B cell (primary cell): ENCODE results near the gene MYO5C. TPM values are rescaled to one million over a fixed set of nuclear protein-coding genes. Genes with fewer than 3 reads are reported as not detected.

Experiments used
- ATAC-seq: fragments of 200-7000 bp; cut with Tn5 transposase; one replicate; pipeline ENCODE4 v1.10.0; 2021; ENCODE audit warnings: low read depth, mild to moderate bottlenecking, moderate number of reproducible peaks, moderate library complexity
- CTCF ChIA-PET: fragments of 350-600 bp; sonication (Branson Sonifier 250); formaldehyde crosslinking; loops from one replicate; lab custom pipeline; 2021; ENCODE audit warnings: antibody characterized with exemption, inconsistent platforms; lab: Charles Lee
- POLR2A ChIA-PET: fragments of 350-600 bp; sonication (Branson Sonifier 250); formaldehyde crosslinking; loops from one replicate; lab custom pipeline; 2021; ENCODE audit warnings: antibody characterized with exemption; lab: Charles Lee
- DNase-seq: peaks from one replicate; pipeline ENCODE4 v3.0.0; 2013
- H2AFZ ChIP-seq: 2 replicates; pipeline ENCODE4 v1.6.1; 2012; ENCODE audit warnings: mild to moderate bottlenecking, low read depth, low read length; ENCODE audit not compliant: insufficient read depth, poor library complexity, severe bottlenecking
- H3K27ac ChIP-seq, 2 donors: 1 replicate in 1 of 2; 2 replicates in 1 of 2; pipeline ENCODE4 v1.5.1; 2012 to 2013; ENCODE audit warnings: low read length in 2 of 2, mild to moderate bottlenecking in 2 of 2, moderate library complexity in 1 of 2
- H3K27me3 ChIP-seq, 4 experiments: fragments of 200-600 bp in 1 of 4; sonication (generic) in 1 of 4; replicated peaks in 1 of 4; 1 replicate in 2 of 4; 2 replicates in 2 of 4; pipeline versions ENCODE4 v1.6.1 to v1.7.0; 2013 to 2016; ENCODE audit warnings: low read length in 3 of 4, mild to moderate bottlenecking in 2 of 4, mixed read lengths in 1 of 4, moderate library complexity in 1 of 4; ENCODE audit not compliant: insufficient read depth in 4 of 4, control insufficient read depth in 3 of 4; ENCODE audit errors: control extremely low read depth in 1 of 4
- H3K36me3 ChIP-seq, 2 experiments: replicated peaks in 1 of 2; 1 replicate in 1 of 2; 2 replicates in 1 of 2; pipeline versions ENCODE4 v1.6.1 to v1.7.1; 2013; ENCODE audit warnings: low read length in 1 of 2; ENCODE audit not compliant: insufficient read depth in 2 of 2, control insufficient read depth in 1 of 2; ENCODE audit errors: control extremely low read depth in 1 of 2, extremely low read depth in 1 of 2
- H3K4me1 ChIP-seq, 2 donors: fragments of 200-600 bp in 1 of 2; sonication (generic) in 1 of 2; 1 replicate in 1 of 2; 2 replicates in 1 of 2; pipeline versions ENCODE4 v1.5.1 to v1.6.1; 2013 to 2017; ENCODE audit warnings: low read length in 2 of 2; ENCODE audit not compliant: control insufficient read depth in 2 of 2, insufficient read depth in 2 of 2
- H3K4me2 ChIP-seq: replicated peaks from 2 replicates; pipeline ENCODE3; 2012; ENCODE audit warnings: mild to moderate bottlenecking, low read depth, low read length; ENCODE audit not compliant: poor library complexity, severe bottlenecking
- H3K4me3 ChIP-seq, 5 experiments: fragments of 200-600 bp in 1 of 5; sonication (generic) in 1 of 5; 1 replicate in 3 of 5; 2 replicates in 2 of 5; pipeline versions ENCODE4 v1.5.1 to v1.7.0; 2011 to 2016; ENCODE audit warnings: low read length in 4 of 5, mild to moderate bottlenecking in 4 of 5, low read depth in 2 of 5, control low read depth in 1 of 5, moderate library complexity in 1 of 5; ENCODE audit not compliant: insufficient read depth in 1 of 5; ENCODE audit errors: control extremely low read depth in 1 of 5, extremely low read depth in 1 of 5
- H3K79me2 ChIP-seq: fragments of 200-600 bp; sonication (generic); one replicate; pipeline ENCODE4 v1.6.0; 2016; ENCODE audit warnings: low read length; ENCODE audit not compliant: control insufficient read depth, insufficient read depth
- H3K9ac ChIP-seq: fragments of 200-600 bp; sonication (generic); 2 replicates; pipeline ENCODE4 v1.6.1; 2017; ENCODE audit warnings: mild to moderate bottlenecking, low read length, moderate library complexity
- H3K9me3 ChIP-seq, 3 donors: one replicate each; pipeline versions ENCODE4 v1.6.1 to v1.7.1; 2013; ENCODE audit warnings: low read length in 2 of 3; ENCODE audit not compliant: control insufficient read depth in 2 of 3, insufficient read depth in 1 of 3; ENCODE audit errors: control extremely low read depth in 1 of 3
- H4K20me1 ChIP-seq: 2 replicates; pipeline ENCODE4 v1.6.0; 2012; ENCODE audit warnings: mild to moderate bottlenecking, low read length; ENCODE audit not compliant: insufficient read depth, control insufficient read depth, poor library complexity, severe bottlenecking
- H3K27ac Mint-ChIP-seq: one replicate; pipeline ENCODE4 v1.8.0; 2021; ENCODE audit warnings: mixed read lengths
- H3K27me3 Mint-ChIP-seq: one replicate; pipeline ENCODE4 v1.8.0; 2021; ENCODE audit warnings: mixed read lengths
- H3K4me1 Mint-ChIP-seq: one replicate; pipeline ENCODE4 v1.8.0; 2021; ENCODE audit warnings: mixed read lengths
- H3K4me3 Mint-ChIP-seq: one replicate; pipeline ENCODE4 v1.8.0; 2021; ENCODE audit warnings: mixed read lengths
- H3K9me3 Mint-ChIP-seq: one replicate; pipeline ENCODE4 v1.8.0; 2022; ENCODE audit warnings: mixed read lengths; ENCODE audit not compliant: insufficient read depth
- EZH2 ChIP-seq: IDR thresholded peaks from 2 replicates; pipeline ENCODE4 v1.6.1; 2012; ENCODE audit warnings: borderline replicate concordance, low read depth, mild to moderate bottlenecking, moderate library complexity, low read length; ENCODE audit not compliant: insufficient read depth, poor library complexity, severe bottlenecking
- WGBS: methylation state at CpG from one replicate; pipeline ENCODE4 v1.1.5; 2013; ENCODE audit warnings: missing lambda C conversion rate; ENCODE audit not compliant: insufficient coverage; 5-methylcytosine and 5-hydroxymethylcytosine counted together
- intact Hi-C: fragments of 100-400 bp; cut with micrococcal nuclease; formaldehyde crosslinking; loops from one replicate; pipeline ENCODE4 v1.10.0; 2022
- polyA plus RNA-seq: library from polyadenylated mRNA; depleted of rRNA; stranded (reverse); fragments of >200 nt; gene quantifications from 2 replicates; pipeline ENCODE4 v1.2.3, GENCODE V29; 2012
- total RNA-seq, 2 donors: library from RNA; stranded (reverse); fragments of 120-200 nt in 1 of 2; gene quantifications; 1 replicate in 1 of 2; 2 replicates in 1 of 2; pipeline versions ENCODE4 v1.2.3 to v1.2.4, GENCODE V29; 2013 to 2022
- TF ChIP-seq, protein P1 (sequence below): fragments of 200-600 bp; IDR thresholded peaks from one replicate; pipeline ENCODE4 v1.8.0; 2022; ENCODE audit warnings: antibody characterized with exemption, mild to moderate bottlenecking

Gene MYO5C
- total and polyA plus RNA-seq, 2 donors (not counting 1 experiment from before 2014, with no cell fraction given): 0.54 to 4.5 TPM

DNA sequence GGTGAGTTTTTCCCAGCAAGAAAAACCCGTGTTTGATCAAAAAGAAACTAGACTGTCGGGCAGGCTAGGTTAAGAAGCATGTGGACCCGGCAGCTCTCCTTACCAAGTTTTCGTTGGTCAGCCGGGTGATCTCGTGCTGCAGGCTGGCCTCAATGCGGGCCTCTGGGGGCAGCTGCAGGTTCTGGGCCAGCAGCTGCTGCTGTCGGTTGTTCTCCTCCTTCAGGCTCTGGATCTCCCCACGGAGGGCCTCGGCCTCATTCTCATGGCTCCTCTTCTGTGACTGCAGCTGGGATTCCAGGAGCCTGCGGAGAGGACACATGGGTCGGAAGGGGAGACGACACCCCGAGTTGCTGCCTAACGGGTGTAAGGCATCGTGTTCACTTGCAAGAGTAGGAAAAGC is 44.5 kb upstream of the MYO5C start:
- H3K27me3 Mint-ChIP-seq: no peaks in the 10 kb centered on the region
- H3K9me3 Mint-ChIP-seq: no peaks in the 10 kb centered on the region
- Histone ChIP-seq H3K4me1 (no peaks in the 10 kb centered on the region), H3K27me3 (no peaks in the 10 kb centered on the region), H3K9ac (no peak overlapping the region), H2AFZ (no peak overlapping the region), H4K20me1 (no peaks in the 10 kb centered on the region), H3K4me2 (no peak overlapping the region), H3K79me2 (no peaks in the 10 kb centered on the region), H3K9me3 (no peaks in the 10 kb centered on the region), H3K36me3 (peaks cover 16 to 39% of the 10 kb centered on the region in 2 experiments), H3K4me3 (no peak overlapping the region), H3K27ac (no peak overlapping the region)
- 98% methylated on average over 14 of the region's 16 CpGs for WGBS
- ChIA-PET POLR2A (no interaction called here), CTCF (no interaction called here)
- no peaks in the 10 kb centered on the region for H3K4me1 Mint-ChIP-seq
- TF ChIP-seq EZH2: no peak
- TF ChIP-seq, protein P1, sequence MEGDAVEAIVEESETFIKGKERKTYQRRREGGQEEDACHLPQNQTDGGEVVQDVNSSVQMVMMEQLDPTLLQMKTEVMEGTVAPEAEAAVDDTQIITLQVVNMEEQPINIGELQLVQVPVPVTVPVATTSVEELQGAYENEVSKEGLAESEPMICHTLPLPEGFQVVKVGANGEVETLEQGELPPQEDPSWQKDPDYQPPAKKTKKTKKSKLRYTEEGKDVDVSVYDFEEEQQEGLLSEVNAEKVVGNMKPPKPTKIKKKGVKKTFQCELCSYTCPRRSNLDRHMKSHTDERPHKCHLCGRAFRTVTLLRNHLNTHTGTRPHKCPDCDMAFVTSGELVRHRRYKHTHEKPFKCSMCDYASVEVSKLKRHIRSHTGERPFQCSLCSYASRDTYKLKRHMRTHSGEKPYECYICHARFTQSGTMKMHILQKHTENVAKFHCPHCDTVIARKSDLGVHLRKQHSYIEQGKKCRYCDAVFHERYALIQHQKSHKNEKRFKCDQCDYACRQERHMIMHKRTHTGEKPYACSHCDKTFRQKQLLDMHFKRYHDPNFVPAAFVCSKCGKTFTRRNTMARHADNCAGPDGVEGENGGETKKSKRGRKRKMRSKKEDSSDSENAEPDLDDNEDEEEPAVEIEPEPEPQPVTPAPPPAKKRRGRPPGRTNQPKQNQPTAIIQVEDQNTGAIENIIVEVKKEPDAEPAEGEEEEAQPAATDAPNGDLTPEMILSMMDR: no peak
- no peak overlapping the region for H3K27ac Mint-ChIP-seq
- no peak for DNase-seq
- intact Hi-C loops: no loop called here
- H3K4me3 Mint-ChIP-seq: no peak overlapping the region
- ATAC-seq: no peak

DNA sequence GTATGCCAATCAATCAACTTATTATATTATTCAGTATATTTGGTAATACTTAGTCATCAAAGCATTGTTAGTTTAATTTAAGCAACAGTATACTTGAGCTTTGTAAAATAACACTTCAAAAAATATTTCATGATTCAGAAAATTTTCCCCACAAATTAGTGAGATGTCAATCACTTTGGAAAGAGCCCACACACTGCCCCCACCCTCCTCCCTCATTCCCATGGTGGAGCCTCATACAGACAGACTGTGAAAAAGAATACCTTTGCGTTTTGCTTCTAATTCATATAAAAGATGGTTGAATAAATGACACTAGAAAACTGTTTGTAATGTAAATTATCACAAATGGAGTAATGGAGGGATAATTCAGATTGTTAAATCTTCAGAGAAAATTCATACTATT is 43.3 kb upstream of the MYO5C start:
- H3K27ac Mint-ChIP-seq: no peak overlapping the region
- no peaks in the 10 kb centered on the region for H3K79me2 ChIP-seq
- H3K4me3 Mint-ChIP-seq: no peak overlapping the region
- POLR2A ChIA-PET: no interaction called here
- no CpG with 5 or more reads among the region's 1 CpG for WGBS
- no peak for TF ChIP-seq EZH2
- TF ChIP-seq, protein P1: no peak
- no peak overlapping the region for H3K4me3 ChIP-seq
- ATAC-seq (no peak), DNase-seq (no peak)
- no peaks in the 10 kb centered on the region for H4K20me1 ChIP-seq
- H3K27me3 ChIP-seq: no peaks in the 10 kb centered on the region
- no peak overlapping the region for H2AFZ ChIP-seq
- no peak overlapping the region for H3K4me2 ChIP-seq
- CTCF ChIA-PET: interaction anchor here (1.7 kb wide), 1 partner anchor 396 kb away, joined by 4 read pairs; no protein-coding TSS in a partner anchor
- H3K27ac ChIP-seq: no peak overlapping the region
- no peak overlapping the region for H3K9ac ChIP-seq
- H3K4me1 ChIP-seq: no peaks in the 10 kb centered on the region
- no peaks in the 10 kb centered on the region for H3K9me3 ChIP-seq
- no peaks in the 10 kb centered on the region for H3K9me3 Mint-ChIP-seq
- intact Hi-C loops: loop anchor here (10.0 kb wide), 1 partner anchor 336 kb away; the partner anchor contains the start of gene ATOSA
- no peaks in the 10 kb centered on the region for H3K27me3 Mint-ChIP-seq
- H3K36me3 ChIP-seq: peaks cover 19 to 27% of the 10 kb centered on the region in 2 experiments
- H3K4me1 Mint-ChIP-seq: no peaks in the 10 kb centered on the region
